Lower leg skin (tissue), 3 donors: ENCODE data around the gene NPY5R.

Source experiments
- POLR2A ChIP-seq, 2 donors: fragments of 450-650 bp; IDR thresholded peaks; one replicate each; pipeline ENCODE4 v1.6.1; 2016 to 2017; ENCODE audit warnings: antibody characterized with exemption in 2 of 2, mild to moderate bottlenecking in 1 of 2, moderate library complexity in 1 of 2
- TF ChIP-seq, protein P1 (sequence below), 3 donors: fragments of 450-650 bp; IDR thresholded peaks; one replicate each; pipeline ENCODE4 v1.5.1; 2016; ENCODE audit warnings: antibody characterized with exemption in 3 of 3, mild to moderate bottlenecking in 3 of 3, moderate library complexity in 2 of 3

GRCh38 chr4:163400911-163401310, 57.2 kb downstream of the NPY5R start:
- TF ChIP-seq, protein P1, sequence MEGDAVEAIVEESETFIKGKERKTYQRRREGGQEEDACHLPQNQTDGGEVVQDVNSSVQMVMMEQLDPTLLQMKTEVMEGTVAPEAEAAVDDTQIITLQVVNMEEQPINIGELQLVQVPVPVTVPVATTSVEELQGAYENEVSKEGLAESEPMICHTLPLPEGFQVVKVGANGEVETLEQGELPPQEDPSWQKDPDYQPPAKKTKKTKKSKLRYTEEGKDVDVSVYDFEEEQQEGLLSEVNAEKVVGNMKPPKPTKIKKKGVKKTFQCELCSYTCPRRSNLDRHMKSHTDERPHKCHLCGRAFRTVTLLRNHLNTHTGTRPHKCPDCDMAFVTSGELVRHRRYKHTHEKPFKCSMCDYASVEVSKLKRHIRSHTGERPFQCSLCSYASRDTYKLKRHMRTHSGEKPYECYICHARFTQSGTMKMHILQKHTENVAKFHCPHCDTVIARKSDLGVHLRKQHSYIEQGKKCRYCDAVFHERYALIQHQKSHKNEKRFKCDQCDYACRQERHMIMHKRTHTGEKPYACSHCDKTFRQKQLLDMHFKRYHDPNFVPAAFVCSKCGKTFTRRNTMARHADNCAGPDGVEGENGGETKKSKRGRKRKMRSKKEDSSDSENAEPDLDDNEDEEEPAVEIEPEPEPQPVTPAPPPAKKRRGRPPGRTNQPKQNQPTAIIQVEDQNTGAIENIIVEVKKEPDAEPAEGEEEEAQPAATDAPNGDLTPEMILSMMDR (IDR thresholded peaks at IDR 0.05) = no peak
- no peak for TF ChIP-seq POLR2A (IDR thresholded peaks at IDR 0.05)
